ENCODE data around the gene NGDN. TPM values are rescaled to one million over a fixed set of nuclear protein-coding genes. Genes with fewer than 3 reads are reported as not detected.
"Not testable (repeated sequence)": the region's sequence is repeated elsewhere in the genome, so short reads cannot be mapped to it uniquely, and the experiment has no call there.

The NGDN gene
- total RNA-seq, 1 donor from 2014 or later, result 60.1 TPM

- no peak overlapping the region for H2AFZ ChIP-seq (replicated peaks)
- H3K27me3 ChIP-seq, result no peaks in the 10 kb centered on the region
- no peak for DNase-seq (ENCODE audit: low spot score)
- H3K27me3 Mint-ChIP-seq (ENCODE audit: insufficient read depth, low read depth), result peaks cover 8% of the 10 kb centered on the region
- H3K4me2 ChIP-seq, result no peak overlapping the region
- no peaks in the 10 kb centered on the region for H3K9me3 ChIP-seq (ENCODE audit: low read depth)
- TF ChIP-seq, protein P1, sequence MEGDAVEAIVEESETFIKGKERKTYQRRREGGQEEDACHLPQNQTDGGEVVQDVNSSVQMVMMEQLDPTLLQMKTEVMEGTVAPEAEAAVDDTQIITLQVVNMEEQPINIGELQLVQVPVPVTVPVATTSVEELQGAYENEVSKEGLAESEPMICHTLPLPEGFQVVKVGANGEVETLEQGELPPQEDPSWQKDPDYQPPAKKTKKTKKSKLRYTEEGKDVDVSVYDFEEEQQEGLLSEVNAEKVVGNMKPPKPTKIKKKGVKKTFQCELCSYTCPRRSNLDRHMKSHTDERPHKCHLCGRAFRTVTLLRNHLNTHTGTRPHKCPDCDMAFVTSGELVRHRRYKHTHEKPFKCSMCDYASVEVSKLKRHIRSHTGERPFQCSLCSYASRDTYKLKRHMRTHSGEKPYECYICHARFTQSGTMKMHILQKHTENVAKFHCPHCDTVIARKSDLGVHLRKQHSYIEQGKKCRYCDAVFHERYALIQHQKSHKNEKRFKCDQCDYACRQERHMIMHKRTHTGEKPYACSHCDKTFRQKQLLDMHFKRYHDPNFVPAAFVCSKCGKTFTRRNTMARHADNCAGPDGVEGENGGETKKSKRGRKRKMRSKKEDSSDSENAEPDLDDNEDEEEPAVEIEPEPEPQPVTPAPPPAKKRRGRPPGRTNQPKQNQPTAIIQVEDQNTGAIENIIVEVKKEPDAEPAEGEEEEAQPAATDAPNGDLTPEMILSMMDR (IDR thresholded peaks at IDR 0.05), result no peak
- TF ChIP-seq EZH2phosphoT487 (IDR thresholded peaks at IDR 0.05) (no peak), EZH2 (IDR thresholded peaks at IDR 0.05) (no peak)
- H3K36me3 Mint-ChIP-seq, result peaks cover 3% of the 10 kb centered on the region
- H3K9me3 Mint-ChIP-seq, result peaks cover 3% of the 10 kb centered on the region
- no peaks in the 10 kb centered on the region for H3K36me3 ChIP-seq
- peaks cover 3% of the 10 kb centered on the region for H3K4me1 ChIP-seq
- H3K79me2 ChIP-seq (ENCODE audit: low read depth), result no peaks in the 10 kb centered on the region
- H3K4me3 ChIP-seq, result no peak overlapping the region
- no peaks in the 10 kb centered on the region for H3F3A ChIP-seq (ENCODE audit: low read depth)
- H3K27ac Mint-ChIP-seq, result no peak overlapping the region
- H3K4me3 Mint-ChIP-seq, result no peak overlapping the region
- H4K20me1 ChIP-seq (ENCODE audit: low read depth), result no peaks in the 10 kb centered on the region
- H3K4me1 Mint-ChIP-seq, result peaks cover 7% of the 10 kb centered on the region
- no peak overlapping the region for H3K27ac ChIP-seq
- no peak overlapping the region for H3K9ac ChIP-seq
Measured at GRCh38 chr14:23425169-23425568, 44.3 kb upstream of the NGDN start.

DNA sequence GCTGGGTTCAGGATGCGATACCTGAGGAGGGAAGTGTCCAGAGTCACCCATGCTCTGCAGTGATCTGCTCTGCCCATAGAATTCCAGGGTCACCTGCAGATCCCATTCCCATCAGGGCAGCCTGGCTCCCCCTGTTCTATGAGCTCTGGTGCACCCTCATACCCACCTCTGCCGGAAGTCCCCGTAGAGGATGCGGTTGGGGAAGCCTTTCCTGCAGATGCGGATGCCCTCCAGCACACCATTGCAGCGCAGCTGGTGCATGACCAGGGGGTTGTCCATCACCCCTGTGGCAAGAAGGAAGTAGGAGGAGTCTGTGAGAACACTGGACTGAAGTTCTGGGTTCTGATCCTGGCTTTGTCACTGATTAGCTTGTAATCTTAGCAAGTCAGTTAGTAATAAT is 43.7 kb upstream of the NGDN start:
- H3K9me3 ChIP-seq (ENCODE audit: low read depth); H3K4me3 ChIP-seq; H4K20me1 ChIP-seq (ENCODE audit: low read depth); H3K4me1 ChIP-seq; DNase-seq (ENCODE audit: low spot score); H3K27ac Mint-ChIP-seq; H3K4me2 ChIP-seq; H3K36me3 ChIP-seq; H3K79me2 ChIP-seq (ENCODE audit: low read depth); H3K27ac ChIP-seq; H3K9ac ChIP-seq; H3K36me3 Mint-ChIP-seq; H3K27me3 ChIP-seq; H3K27me3 Mint-ChIP-seq (ENCODE audit: insufficient read depth, low read depth); H3F3A ChIP-seq (ENCODE audit: low read depth); H3K9me3 Mint-ChIP-seq; H3K4me3 Mint-ChIP-seq; H2AFZ ChIP-seq (replicated peaks): not testable (repeated sequence)
- peaks cover 13% of the 10 kb centered on the region for H3K4me1 Mint-ChIP-seq

DNA sequence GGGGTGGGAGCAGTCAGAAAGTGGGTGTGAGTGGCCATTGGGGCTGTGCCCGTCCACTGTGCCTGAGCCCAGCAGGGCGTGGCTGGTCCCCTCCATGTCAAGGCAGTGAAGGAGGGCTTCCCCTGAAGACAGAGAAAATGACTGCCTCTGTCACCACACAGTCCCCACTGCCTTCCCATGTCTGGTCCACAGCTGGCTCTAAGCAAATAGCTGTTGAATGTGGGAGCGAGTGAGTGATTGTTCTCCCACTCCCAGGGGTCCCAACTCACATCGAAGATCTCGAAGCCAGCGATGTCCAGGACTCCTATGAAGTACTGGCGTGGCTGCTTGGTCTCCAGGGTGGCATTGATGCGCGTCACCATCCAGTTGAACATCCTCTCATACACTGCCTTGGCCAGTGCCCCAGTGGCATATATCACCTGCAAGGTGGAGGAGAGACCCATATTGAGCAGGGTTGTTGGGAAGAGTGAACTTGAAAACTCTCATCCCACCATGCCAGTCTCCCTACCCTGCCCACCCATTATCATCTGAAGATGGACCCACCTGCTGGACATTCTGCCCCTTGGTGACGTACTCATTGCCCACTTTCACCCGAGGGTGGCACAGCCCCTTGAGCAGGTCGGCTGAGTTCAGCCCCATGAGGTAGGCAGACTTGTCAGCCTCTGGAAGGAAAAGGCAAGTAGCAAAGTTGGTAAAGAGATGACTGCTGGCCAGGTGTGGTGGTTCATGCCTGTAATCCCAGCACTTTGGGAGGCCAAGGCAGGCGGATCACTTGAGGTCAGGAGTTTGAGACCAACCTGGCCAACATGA is 40.6 kb upstream of the NGDN start:
- Mint-ChIP-seq H3K4me1 (peaks cover 28% of the 10 kb centered on the region), H3K27me3 (ENCODE audit: insufficient read depth, low read depth) (peaks cover 4% of the 10 kb centered on the region), H3K27ac (no peak overlapping the region), H3K9me3 (peaks cover 8% of the 10 kb centered on the region), H3K4me3 (no peak overlapping the region), H3K36me3 (peaks cover 2% of the 10 kb centered on the region)
- Histone ChIP-seq H3K36me3 (no peaks in the 10 kb centered on the region), H3K4me1 (peaks cover 14% of the 10 kb centered on the region), H4K20me1 (ENCODE audit: low read depth) (no peaks in the 10 kb centered on the region), H3K27me3 (no peaks in the 10 kb centered on the region), H2AFZ (replicated peaks) (no peak overlapping the region), H3F3A (ENCODE audit: low read depth) (no peaks in the 10 kb centered on the region), H3K79me2 (ENCODE audit: low read depth) (no peaks in the 10 kb centered on the region), H3K4me3 (no peak overlapping the region), H3K27ac (no peak overlapping the region), H3K9ac (no peak overlapping the region), H3K9me3 (ENCODE audit: low read depth) (no peaks in the 10 kb centered on the region), H3K4me2 (no peak overlapping the region)
- no peak for DNase-seq (ENCODE audit: low spot score)
- TF ChIP-seq EZH2phosphoT487 (IDR thresholded peaks at IDR 0.05), result no peak
- TF ChIP-seq, protein P1 (IDR thresholded peaks at IDR 0.05), result no peak
- no peak for TF ChIP-seq EZH2 (IDR thresholded peaks at IDR 0.05)

DNA sequence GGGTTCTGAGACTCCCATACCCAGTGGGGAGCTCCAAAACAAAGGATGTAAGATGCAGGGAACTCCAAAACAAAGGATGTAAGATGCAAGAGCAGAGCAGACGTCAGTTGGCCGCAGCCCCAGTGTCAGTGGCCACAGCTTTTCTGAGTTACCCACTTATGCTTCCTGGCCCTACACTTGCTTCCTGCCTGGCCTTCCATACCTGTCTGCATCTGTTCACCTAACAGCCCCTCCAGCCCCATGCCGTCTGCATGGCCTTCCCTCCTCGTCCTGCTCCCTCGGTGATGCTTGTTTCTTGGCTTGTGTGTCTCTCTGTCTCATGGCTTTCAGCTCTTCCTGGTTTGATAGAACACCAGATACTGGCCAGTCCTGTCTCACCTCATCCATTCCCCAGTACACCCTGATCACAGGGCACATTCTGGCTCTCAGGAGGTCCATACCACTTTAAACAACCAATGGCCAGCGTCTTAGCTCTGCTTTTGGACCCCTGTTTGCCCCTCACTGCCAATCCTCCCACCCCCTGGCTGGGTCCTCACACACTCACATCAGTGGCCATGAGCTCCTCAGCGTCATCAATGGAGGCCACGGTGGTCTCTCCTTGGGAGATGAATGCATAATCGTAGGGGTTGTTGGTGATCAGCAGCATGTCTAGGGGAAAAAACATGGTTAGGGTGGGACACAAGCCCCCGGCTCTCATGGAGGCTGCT is 39.3 kb upstream of the NGDN start:
- H3K9me3 Mint-ChIP-seq, result peaks cover 8% of the 10 kb centered on the region
- no peak overlapping the region for H3K27ac ChIP-seq
- H3K27me3 ChIP-seq, result no peaks in the 10 kb centered on the region
- H3K4me1 Mint-ChIP-seq, result peaks cover 38% of the 10 kb centered on the region
- H3F3A ChIP-seq (ENCODE audit: low read depth), result no peaks in the 10 kb centered on the region
- no peaks in the 10 kb centered on the region for H3K9me3 ChIP-seq (ENCODE audit: low read depth)
- H3K9ac ChIP-seq, result no peak overlapping the region
- peak overlapping the region; percentile 97 for H3K27ac Mint-ChIP-seq
- no peaks in the 10 kb centered on the region for H3K79me2 ChIP-seq (ENCODE audit: low read depth)
- H3K4me1 ChIP-seq, result peaks cover 14% of the 10 kb centered on the region
- no peaks in the 10 kb centered on the region for H4K20me1 ChIP-seq (ENCODE audit: low read depth)
- no peak for DNase-seq (ENCODE audit: low spot score)
- peak overlapping the region; percentile 12 for H2AFZ ChIP-seq (replicated peaks)
- no peaks in the 10 kb centered on the region for H3K36me3 ChIP-seq
- no peak overlapping the region for H3K4me3 ChIP-seq
- TF ChIP-seq EZH2 (IDR thresholded peaks at IDR 0.05) (no peak), EZH2phosphoT487 (IDR thresholded peaks at IDR 0.05) (no peak)
- TF ChIP-seq, protein P1 (IDR thresholded peaks at IDR 0.05), result no peak
- peak overlapping the region; percentile 35 for H3K4me2 ChIP-seq
- peak overlapping the region; percentile 56 for H3K4me3 Mint-ChIP-seq
- H3K27me3 Mint-ChIP-seq (ENCODE audit: insufficient read depth, low read depth), result peaks cover 7% of the 10 kb centered on the region
- peaks cover 2% of the 10 kb centered on the region for H3K36me3 Mint-ChIP-seq

All from neural progenitor cell (in vitro differentiated cells).